ENCODE results near the gene PEX11A. TPM values are rescaled to one million over a fixed set of nuclear protein-coding genes. Genes with fewer than 3 reads are reported as not detected.

PEX11A gene
- total RNA-seq, 1 donor from 2014 or later, result 6.2 TPM

DNA sequence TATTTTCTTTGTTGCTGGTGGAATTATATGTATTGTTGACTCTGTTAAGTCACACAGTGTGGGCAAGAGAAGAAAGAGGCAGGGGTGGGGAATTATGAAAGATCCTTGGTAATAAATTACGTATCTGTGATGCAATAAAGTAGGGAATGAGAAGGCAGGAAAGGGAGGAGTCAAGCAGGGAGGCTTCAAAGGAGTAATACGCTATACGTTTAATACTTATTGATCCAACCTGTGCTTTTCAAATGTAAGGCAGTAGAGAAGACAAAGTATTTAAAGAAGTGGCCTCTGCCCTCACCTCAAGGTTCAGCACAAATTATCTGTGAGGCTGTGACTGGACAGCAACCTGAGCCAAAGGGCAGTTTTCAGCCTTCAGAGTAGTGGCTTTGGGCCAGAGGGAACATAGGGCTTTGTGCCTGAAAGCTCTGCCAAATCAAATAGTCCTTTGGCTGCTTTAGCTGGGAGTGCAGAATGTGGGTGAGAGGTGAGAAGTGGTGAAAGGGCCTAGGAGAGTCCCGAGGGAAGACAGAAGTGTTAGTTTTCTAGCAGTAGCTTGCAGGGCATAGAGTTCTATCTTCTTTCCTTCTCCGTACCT is 10.2 kb downstream of the PEX11A start:
- ATAC-seq (peak; percentile 97), DNase-seq (ENCODE audit: low spot score) (peak; percentile 71)

DNA sequence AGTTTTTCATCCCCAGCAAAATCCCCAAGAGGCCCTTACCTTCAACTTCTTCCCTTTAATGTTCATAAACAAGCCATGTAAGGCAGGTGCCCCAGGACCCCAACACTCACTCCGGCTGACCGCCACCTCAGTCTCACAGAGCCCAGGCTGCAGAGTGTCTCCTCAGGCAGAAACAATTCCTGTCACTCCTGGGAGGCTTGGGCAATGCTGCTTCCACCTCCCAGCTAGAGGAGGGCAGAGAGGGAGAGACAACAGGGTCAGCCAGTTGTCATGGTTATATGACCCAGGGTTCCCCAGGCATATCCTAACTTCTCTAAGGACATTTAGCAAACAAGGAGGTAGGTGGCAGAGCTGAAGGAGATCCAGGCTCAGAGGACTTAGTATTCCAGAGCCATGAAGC is 11.3 kb downstream of the PEX11A start, which contains the start of gene PLIN1:
Gene PLIN1, minus strand, starts transcription at position 156 of the 400 bp plus-strand sequence. CDS start 1,878 bp downstream, outside the sequence.
- no peak for DNase-seq (ENCODE audit: low spot score)
- peak; percentile 29 for ATAC-seq
- intact Hi-C loops (cut with DNase I), result no loop called here

More for the DNA sequence above, 10.2 kb downstream of the PEX11A start:
- intact Hi-C loops (cut with DNase I), result no loop called here

DNA sequence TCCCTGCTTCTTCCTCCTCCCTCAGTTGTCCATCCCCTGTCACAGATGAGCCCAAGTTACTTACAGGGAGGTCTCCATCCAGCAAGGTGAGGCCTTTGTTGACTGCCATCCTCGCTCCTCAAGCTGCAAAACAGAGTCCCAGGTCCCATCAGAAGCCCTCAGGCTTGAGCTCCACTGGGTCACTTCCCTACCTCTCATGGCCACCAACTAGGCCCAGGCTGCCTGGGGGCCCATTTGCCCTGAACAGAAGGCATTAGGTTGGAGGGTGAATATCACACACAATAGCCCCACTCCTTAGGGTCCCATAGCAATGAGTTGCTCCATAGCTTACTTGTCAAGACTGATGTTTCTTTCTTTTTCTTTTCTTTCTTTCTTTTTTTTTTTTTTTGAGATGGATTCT is 13.2 kb downstream of the PEX11A start:
- intact Hi-C loops (cut with DNase I), result no loop called here
- DNase-seq (ENCODE audit: low spot score) (no peak), ATAC-seq (no peak)

DNA sequence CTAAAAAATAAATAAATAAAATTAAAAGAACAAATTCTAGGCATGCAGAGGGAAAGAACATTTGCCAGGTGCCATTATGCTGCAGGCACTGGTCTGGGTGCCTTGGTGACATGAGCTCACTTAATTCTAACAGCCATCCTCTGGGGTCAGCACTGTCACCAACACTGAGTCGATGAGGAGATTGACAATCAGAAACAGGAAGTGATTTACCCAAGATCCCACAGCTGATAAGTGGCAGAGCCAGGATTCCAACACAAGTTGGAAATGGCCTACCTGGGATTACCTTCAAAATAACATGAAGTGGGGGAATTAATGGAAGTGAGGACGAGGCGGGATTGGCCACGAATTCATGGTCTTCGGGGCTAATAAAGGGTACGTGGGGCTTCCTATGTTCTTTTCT is 14.9 kb downstream of the PEX11A start:
- intact Hi-C loops (cut with DNase I), result no loop called here
- DNase-seq (ENCODE audit: low spot score) (no peak), ATAC-seq (no peak)

DNA sequence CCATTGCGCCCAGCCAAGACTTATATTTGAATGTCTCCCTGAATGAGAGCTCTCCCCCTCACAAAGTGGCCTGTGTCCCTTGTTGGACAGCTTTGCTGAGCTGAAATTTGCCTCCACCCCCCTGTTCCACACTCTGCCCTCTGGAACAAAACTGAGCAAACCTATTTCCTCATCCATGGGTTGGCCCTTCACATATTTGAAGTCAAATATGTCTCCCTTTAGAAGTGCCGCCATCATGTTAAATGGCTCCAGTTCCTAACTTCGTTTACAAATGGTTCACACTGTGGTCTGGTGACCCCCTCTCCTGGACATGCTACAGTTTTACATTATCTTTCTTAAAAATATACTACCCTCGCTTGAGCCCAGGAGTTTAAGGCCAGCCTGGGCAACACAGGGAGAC is 16.0 kb downstream of the PEX11A start:
- DNase-seq (ENCODE audit: low spot score) (no peak), ATAC-seq (no peak)
- intact Hi-C loops (cut with DNase I), result no loop called here

DNA sequence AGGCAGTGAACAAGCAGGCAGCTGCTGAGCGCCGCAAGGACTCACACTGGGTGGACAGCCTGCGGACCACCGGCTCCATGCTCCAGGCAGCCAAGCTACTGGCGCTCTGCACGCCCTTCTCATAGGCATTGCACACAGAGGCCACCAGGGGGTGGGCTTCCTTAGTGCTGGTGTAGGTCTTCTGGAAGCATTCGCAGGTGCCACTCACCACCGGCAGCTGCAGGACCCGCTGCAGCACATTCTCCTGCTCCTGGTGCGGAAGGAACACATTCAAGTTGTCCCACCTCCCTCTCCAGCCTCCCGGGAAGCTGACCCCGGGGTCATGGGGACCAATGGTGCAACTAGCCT is 17.4 kb downstream of the PEX11A start:
- ATAC-seq (no peak), DNase-seq (ENCODE audit: low spot score) (no peak)
- intact Hi-C loops (cut with DNase I), result no loop called here

DNA sequence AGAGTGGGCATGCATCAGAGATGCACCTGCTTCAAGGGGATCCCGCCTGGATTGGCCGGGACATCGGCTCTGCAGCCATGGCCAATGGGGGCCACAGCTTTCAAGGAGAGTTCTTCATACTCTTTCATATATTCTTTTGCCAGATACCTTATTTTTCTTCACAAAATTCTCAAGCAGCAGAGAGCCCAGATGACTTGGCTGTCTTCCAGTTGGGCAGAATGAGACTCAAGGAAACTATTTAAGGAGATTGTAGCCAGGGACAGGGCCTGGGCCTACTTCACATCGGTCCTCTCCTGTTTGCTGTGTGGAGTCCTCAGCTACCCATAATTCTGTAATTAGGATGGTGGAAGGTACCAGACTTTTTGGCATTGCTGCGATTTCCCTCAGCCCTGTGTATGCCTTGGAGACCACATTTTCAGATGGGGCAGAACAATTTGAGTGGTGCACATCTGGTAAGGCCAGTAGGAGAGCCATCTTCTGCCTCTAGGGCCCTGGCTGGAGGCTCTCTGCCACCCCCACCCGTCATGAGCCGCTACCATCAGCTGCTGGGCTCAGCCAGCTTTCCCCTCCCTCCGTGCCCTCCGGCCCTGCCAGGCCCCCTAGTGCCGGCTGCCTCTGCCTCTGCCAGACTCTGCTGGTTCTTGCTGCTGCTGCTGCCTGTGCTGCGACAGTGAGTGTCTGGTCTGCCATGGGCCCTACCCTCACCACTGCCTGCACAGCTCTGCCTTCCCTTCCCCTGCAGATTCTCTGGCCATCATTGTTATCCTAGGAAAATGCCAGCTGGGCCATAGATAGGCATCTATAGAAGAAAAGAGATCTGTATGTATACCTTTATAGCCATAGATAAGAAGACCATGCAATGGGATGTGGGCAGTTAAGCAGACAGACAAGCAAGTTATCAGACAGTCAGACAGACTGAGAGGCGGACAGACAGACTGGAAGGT is 18.1 kb downstream of the PEX11A start:
- DNase-seq (ENCODE audit: low spot score), result no peak

DNA sequence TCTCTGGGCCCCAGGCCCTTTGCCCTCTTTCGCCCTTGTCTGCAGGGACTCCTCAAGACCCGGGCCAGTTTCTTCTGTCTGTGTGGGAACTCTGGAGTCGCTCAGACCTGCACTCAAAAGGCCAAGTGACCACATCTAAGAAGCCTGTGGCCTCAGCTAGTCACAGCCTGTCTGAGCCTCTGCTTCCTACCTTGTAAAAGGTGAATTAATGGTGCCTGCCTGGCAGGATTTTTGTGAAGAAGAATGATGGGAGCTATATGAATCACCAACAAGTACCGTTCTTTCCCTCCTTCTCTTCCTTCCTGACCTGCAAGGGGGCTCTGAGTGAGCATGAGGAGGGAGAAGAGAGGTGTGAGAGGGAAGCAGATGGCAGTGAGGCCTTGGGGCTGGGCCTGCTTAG is 18.9 kb downstream of the PEX11A start:
- DNase-seq (ENCODE audit: low spot score) (no peak), ATAC-seq (no peak)
- intact Hi-C loops (cut with DNase I), result no loop called here

More for the DNA sequence above, 18.1 kb downstream of the PEX11A start:
- intact Hi-C loops (cut with DNase I), result no loop called here
- ATAC-seq, result peak; percentile 50

DNA sequence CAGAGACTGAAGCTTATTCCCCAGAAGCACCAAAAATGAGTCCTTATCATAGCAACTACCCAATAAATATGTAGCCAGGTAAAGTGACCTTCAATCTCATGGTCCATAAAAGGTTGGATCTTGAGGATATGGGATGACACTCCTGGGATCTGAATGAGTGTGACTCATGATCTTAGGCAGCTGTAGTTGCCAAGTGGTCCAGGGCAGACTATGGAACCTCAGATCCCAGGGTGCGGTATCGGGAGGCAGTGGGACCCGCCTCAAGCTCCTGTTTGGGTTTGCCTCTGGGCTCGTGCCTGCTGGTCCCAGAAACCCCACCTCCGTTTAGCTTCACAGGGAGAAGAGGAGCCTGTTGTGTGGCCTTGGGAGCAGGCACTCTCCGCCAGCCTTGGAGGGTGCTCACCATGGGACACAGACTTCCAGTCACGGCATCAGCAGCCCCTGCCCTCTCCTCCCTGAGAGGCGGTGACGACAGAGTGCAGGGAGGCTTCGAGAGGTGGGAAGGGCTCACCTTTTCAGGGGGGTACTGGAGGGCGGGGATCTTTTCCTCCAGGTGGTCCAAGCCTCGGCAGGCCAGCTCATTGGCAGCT is 19.5 kb downstream of the PEX11A start:
- intact Hi-C loops (cut with DNase I), result no loop called here
- DNase-seq (ENCODE audit: low spot score) (no peak), ATAC-seq (no peak)

DNA sequence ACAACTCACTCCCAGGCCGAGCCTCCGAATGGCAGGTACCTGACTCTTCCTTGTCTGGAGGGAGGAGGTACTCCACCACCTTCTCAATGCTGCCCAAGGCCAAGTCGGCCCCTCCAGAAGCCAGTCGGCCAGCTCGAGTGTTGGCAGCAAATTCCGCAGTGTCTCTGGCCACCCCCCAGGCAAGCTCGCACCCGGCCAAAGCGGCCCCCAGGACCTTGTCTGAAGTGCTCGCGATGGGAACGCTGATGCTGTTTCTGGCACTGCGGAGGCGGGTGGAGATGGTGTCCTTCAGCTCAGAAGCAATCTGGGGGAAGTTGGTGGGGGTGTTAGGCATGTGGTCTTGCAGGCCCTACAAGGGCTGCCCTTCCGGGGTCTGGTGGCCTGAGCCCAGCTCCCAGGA is 20.6 kb downstream of the PEX11A start:
- ATAC-seq (no peak), DNase-seq (ENCODE audit: low spot score) (no peak)
- intact Hi-C loops (cut with DNase I), result no loop called here

DNA sequence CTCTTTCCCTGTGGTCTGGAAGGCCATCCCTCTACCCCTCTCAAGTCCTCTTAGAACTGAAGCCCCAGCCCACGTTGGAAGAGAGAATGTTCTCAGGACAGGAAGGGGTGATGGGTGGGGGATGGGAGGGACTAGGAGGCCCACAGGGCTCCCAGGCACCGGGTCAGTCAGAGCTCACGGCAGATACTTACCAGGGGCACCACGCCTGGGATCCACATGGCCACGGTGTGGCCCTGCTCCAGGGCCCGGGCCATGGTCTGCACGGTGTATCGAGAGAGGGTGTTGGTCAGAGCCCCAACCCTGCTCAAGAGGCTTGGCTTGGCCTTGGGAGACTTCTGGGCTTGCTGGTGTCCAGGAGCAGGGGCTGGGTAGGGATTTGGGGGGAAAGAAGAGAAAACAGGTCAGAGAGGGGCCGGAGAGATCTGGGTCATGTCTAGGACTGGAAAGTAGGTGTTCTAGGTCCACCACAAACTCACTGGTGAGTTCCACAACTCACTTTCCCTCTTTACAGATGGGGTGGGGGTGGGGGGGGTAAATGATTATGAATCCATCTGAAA is 21.2 kb downstream of the PEX11A start:
- no peak for DNase-seq (ENCODE audit: low spot score)
- ATAC-seq, result no peak
- intact Hi-C loops (cut with DNase I), result no loop called here

DNA sequence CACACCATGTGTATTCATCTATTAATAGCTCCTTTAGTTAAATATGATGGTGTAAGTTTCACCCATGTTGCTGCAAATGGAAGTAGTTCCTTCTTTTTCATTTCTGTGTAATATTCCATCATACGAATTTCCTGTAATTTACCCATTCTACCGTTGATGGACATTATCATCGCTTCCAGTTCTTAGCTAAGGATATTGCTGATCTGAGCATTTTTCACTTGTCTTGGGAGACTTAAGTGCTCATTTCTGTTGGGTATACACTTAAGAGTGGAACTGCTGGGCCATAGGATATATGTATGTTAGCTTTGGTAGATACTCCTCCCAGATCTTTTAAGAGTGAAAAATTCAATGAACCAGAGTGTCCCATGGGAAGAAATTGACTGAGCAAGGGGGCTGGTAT is 22.4 kb downstream of the PEX11A start:
- DNase-seq (ENCODE audit: low spot score), result no peak
- intact Hi-C loops (cut with DNase I), result no loop called here

DNA sequence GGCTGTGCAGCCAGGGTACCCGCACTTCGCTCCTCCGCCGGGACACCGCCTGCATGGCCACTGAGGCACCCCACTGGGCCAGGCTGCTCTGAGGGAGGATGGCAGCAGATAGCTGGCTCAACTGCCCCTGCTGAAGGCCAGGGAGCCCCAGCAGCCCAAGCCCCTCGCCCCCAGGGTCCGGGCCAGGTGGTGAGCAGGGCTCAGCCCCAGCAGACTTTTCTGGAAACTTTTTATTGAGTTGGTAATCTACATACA is 22.9 kb downstream of the PEX11A start:
- DNase-seq (ENCODE audit: low spot score) (no peak), ATAC-seq (no peak)
- intact Hi-C loops (cut with DNase I), result no loop called here

More for the DNA sequence above, 22.4 kb downstream of the PEX11A start:
- no peak for ATAC-seq

DNA sequence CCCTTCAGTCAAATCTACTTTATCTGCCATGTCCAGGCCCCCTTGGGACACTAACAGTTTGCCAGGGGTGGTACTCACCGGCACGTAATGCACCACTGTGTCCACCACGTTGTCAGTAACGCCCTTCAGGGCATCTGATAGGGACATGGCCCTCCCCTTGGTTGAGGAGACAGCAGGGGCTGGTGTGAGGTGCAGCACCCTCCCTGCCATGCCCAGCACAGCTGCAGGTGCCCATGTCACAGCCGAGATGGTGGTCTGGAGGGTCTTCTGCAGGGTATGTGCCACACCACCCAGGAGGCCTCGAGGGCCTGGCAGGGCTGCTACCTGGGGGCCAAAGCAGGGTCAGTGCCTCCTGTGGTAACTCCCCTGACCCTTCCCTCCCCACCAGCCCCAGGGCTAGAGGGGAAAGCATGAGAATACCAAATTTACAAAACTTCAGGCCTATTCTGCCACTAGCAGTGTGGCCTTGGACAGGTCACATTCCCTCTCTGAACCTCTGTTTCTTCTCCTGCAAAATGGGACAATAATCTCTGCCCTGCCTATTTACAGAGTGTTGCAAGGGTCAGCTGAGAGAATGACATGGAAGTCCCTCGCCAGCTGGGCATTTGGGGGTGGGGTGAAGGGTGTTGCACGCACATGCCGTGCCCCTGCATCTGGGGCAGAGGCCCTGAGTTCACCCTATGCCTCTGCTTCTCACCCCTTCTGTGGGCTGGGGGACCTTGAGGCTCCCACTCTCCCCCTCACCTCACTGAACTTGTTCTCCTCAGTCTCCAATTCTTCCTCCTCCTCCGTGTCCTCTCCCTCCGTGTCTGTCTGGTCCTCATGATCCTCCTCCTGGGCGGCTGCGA is 23.5 kb downstream of the PEX11A start:
- DNase-seq (ENCODE audit: low spot score) (no peak), ATAC-seq (peak; percentile 2)
- intact Hi-C loops (cut with DNase I), result no loop called here

DNA sequence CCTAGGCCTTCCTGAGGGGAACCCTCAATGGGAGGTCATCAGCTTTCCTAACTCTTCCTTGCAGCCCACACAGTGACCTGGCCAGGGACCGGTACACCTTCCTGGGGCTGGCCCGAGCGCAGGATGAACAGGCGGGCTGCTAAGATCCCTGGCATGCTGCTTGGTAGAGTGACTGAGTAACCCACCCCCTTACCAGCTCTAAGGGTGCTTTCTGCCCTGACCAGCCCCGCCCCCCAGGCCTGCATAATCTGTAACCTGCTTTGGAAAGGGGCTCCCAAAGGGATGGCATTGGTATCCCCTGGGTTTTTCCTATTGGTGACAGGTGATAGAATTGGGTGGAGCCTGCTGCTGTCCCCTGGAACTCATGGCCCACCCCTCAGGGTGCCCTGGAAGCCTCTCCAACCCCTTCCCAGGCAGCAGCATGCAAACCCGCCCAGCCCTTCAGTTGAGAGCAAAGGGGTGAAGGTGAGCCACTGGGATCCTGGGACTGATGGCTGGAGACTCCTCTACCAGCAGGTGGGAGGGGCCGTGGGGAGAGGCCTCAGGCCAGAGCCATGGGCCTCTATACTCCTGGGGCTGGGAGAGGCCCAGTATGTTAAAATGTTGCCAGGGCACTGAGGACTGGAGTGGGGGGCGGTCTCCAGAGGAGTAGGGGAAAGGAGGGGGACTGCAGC is 24.2 kb downstream of the PEX11A start:
- ATAC-seq (peak; percentile 20), DNase-seq (ENCODE audit: low spot score) (no peak)
- intact Hi-C loops (cut with DNase I), result no loop called here

DNA sequence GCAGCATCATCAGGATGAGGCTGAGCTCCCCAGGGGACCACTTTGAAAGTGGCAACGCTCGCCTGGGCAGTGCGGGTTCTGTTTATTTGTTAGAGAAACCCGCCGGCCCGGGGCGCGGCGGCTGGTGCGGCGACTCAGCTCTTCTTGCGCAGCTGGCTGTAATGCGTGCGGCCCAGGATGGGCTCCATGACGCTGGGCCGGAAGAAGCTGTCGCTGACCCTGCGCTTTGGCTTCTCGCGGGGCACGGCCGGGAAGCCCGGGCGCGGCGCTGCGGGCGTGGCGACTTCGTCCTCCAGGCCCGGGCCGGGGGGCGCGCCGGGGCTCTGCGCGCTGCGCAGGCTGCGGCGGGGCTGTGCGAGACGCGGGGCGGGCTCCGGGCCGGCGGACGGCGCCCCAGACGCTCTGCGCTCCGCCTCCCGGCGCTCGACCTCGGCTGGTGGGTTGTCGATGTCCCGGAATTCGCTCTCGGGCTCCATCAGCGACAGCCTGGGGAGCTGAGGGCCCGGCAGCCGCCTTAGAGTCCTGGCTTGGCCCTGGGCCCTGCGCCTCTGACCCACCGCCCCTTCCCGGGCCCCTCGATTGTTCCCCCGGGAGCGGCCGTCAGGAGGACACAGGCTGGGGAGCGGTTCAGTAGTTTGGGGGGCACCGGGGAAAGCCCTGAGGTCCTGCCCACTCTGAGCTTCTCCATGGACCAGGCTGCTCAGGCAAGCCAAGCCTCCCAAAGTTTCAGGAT is 24.9 kb downstream of the PEX11A start:
- intact Hi-C loops (cut with DNase I), result no loop called here
- ATAC-seq (peak; percentile 65), DNase-seq (ENCODE audit: low spot score) (peak; percentile 77)

DNA sequence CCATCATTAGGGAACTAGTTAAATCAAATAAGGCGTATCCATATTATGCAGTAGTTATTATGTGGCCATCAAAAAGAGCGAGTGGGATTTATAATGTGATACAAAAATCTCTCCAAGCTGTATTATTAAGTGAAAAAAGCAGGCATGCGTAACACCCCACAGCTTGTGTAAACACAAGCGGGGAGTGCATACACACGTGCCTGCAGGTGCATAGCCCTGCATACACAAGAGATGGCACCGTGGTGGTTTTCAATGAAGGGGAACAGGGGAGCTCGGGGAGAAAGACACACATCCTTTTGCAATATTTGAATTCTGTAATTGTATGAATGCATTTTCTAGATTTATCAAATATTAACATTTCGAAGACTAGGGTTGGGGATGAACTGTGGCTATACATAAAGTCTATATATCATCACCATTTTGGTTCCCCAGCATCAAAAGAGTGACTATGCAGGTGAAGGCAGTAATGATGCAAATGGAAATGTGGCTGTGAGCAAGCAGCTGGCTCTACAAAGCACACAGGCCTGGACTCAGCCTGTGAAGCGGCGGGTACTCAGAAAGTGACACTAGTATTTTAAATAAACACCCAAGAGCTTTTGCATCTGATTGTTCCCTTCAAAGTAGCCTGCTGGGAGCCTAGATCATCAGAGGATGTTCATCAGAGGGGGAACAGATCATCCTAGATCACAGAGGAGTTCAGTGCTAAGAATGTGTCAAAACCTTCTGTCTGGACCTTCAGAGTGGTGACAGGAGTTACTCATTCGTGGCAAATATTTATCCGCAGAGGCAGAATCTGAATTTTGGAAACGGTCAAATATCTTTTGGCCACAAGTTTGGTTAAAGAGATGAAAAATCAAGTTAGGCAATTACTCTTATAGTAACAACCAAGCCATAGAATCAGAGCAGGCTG is 25.9 kb downstream of the PEX11A start:
- ATAC-seq, result no peak
- no peak for DNase-seq (ENCODE audit: low spot score)
- intact Hi-C loops (cut with DNase I), result no loop called here

All from sciatic nerve (tissue), 2 donors.